Activated CD4-positive, alpha-beta T cell treated with anti-CD3 and anti-CD28 coated beads, Interleukin-2, amount 50 U/mL, for 24 hours (primary cell): ENCODE data around the gene PTBP3.
"Not testable (repeated sequence)": the region's sequence is repeated elsewhere in the genome, so short reads cannot be mapped to it uniquely, and the experiment has no call there.

Source experiments
- DNase-seq, 2 donors: peaks; one replicate each; pipeline ENCODE4 v3.0.0-alpha.2; 2020; ENCODE audit warnings: low read depth in 1 of 2, low spot score in 1 of 2

Gene PTBP3

DNA sequence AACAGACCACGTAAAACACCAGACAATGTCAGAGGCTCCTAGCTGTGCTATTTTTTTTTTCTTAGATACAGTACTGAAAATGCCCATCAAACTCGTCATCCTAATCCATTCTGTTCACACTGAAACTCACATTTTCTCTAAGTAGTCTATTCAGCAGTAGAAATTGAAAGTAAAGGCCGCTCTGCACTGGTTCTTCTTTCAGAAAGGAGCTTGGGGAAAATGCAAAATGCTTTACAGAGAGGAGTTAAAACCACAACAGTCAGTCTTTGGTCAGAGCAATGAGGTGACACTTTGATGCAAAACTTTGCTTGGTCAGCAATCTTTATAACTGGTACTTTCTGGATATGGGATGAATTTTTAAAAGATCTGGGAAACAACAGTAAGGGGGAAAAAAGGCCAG lies 114.5 kb downstream of the PTBP3 start:
- peak in 1 of 2 donors; percentile 3 for DNase-seq

DNA sequence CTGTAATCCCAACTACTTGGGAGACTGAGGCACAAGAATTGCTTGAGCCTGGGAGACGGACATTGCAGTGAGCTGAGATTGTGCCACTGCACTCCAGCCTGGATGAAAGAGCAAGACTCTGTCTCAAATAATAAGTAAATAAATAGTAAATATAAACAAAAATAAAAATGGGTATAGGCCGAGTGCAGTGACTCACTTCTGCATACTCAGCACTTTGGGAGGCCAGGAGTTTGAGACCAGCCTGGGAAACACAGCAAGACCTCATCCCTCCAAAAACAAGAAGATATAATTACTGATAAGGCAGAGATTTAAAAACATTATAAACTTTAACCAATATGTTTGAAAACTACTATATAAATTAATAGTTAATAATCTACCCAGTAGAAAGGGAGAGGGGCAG lies 120.5 kb downstream of the PTBP3 start:
- no peak for DNase-seq

DNA sequence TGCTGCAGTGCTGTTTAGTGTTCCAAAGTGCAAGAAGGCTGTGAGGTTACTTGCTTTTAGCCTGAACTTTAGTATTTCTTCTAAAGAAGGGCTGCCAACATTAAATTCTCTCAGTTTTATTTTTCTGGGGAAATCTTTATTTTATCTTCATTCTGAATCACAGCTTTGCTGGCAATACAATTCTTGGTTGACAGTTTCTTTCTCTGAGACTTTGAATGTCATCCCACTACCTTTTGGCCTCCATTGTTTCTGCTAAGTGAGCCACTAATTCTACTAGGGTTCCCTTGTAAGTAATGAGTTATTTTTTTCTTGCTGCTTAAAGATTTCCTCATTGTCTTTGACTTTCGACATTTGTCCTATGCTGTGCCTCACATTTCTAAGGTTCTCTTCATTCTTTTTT lies 126.0 kb downstream of the PTBP3 start:
- no peak for DNase-seq

DNA sequence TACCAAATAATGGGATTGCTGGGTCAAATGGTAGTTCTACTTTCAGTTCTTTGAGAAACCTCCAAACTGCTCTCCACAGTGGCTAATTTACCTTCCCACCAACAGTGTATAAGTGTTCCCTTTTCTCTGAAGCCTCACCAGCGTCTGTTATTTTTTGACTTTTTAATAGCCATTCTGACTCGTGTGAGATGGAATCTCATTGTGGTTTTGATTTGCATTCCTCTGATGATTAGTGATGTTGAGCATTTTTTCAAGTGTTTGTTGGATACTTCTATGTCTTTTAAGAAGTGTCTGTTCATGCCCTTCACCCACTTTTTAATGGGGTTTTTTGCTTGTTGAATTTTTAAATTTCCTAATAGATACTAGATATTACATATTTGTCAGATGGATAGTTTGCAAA lies 129.9 kb downstream of the PTBP3 start:
- no peak for DNase-seq

DNA sequence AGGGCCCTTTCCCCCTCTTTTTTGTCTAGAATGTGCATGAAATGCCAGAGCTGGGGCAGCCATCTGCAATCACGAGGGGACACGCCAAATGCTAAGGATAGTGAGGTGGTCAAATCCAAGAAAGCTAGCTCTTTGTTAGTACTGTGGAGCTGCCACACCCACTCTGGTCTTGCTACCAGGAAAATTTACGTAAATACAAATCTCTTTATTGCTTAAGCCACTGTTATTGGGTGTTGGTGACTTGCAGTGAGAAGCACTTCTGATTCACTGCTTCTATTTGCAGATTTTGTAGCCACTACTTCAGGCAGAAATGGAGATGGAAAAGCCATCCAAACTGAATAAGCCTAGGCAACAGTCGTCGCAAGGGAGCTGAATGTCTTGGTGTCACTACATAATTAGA lies 132.7 kb downstream of the PTBP3 start:
- DNase-seq: no peak

DNA sequence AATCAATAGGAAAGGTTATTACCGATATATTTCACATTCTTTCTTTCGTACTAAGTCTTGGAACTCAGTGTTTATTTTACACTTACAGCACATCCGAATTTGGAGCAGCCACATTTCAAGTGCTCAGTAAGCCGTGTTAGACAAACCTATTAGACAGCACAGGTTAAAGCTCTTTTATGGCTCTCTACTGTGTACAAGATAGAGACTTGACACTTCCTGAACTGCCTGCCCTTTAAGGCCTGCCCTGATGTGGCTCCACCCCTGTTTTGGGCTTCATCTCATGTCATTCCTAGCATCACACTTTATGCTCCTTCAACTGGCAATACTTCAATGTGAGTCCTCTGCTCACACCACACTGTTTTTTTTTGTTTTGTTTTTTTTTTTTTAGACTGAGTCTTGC lies 134.8 kb downstream of the PTBP3 start:
- no peak for DNase-seq

DNA sequence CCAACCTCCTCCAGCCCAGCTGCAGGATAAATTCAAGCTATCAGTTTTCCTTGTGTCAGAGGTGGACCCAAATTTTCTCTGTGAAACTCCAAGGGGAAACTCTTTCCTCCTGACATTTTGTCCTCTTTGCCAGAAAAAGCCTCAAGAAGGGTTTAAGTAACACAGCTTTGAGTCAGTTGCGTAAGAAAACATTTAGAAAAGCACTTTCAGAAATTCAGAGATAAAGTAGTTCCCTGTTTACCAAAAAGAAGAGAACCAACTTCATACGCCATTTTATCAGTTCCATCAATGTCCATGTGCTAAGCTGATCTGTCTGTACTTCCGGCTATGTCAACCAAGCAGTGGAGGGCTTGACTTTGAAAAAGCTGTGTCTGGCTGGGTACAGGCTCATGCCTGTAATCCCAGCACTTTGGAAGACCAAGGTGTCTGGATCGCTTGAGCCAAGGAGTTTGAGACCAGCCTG lies 138.4 kb downstream of the PTBP3 start:
- DNase-seq: no peak

DNA sequence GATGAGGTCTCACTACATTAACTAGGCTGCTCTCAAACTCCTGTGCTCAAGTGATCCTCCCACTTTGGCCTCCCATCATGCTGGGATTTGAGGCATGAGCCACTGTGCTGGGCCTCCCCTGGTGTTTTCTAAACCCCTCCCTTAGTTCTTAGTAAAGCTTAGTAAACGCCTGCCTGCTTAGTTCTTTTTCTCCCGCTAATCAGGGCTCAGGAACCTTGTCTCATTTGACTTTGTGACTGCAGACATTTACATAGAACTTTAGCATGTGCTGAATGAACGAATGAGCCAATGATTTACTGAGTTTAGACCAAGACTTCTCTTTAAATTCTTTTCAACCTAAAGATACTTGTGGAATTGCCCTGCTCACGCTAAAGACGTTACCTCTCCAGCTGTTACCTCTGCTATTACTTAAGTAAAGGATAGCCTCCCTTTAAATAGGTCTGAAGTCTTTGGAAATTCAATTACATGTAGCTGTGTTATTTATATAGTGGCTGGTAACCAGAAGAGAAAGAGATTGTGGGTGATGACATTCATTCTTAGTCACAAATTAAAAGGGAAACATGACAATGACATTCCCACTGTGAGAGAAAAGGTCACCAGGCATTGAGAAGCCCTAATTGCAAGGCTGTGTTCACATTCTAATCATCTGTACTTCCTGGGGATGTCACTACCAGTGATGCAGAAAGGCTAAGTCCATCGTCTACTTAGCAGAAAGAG lies 139.7 kb downstream of the PTBP3 start:
- no peak for DNase-seq

DNA sequence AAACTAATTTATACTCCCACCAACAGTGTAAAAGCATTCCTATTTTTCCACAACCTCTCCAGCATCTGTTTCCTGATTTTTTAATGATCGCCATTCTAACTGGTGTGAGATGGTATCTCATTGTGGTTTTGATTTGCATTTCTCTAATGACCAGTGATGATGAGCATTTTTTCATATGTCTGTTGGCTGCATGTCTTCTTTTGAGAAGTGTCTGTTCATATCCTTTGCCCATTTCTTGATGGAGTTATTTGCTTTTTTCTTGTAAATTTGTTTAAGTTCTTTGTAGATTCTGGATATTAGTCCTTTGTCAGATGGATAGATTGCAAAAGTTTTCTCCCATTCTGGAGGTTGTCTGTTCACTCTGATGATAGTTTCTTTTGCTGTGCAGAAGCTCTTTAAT lies 143.1 kb downstream of the PTBP3 start:
- DNase-seq: not testable (repeated sequence)

DNA sequence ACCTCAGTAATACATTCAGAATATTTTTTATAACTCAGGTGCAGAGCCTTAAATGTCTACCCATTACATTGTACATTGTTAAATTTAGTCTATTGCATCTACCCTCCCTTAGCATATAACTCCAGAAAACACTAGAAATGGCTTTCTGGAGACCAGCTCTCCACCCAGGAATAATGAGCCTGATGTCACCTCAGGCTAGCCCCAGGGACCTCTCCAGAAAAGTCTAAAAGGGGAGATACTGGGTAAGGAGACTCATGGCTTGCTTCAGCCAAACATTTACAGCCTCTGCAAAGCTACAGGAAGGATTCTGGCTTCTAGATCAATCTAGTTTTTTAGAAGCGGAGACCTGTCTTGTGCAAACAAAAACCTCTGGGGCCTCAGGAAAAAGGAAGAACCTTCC lies 144.5 kb downstream of the PTBP3 start:
- DNase-seq: no peak

DNA sequence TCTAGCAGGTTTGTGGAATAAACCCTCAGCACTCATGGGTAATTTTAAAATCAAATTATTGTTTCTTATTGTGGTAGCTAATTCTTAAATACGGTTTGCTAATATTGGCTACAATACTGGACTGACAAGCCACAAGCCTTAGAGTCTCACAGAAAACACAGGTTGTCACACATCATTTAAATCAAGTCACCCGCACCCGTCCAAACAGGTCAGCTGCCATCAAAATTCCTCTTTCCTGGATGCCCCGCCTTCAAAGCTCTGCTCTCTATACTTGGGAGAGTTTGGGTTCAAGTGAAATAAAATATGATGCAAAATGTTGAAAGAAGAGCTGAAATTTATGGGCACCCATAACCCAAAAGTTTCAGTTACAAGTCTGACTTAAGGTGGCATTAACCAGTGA lies 146.0 kb downstream of the PTBP3 start:
- DNase-seq: no peak

DNA sequence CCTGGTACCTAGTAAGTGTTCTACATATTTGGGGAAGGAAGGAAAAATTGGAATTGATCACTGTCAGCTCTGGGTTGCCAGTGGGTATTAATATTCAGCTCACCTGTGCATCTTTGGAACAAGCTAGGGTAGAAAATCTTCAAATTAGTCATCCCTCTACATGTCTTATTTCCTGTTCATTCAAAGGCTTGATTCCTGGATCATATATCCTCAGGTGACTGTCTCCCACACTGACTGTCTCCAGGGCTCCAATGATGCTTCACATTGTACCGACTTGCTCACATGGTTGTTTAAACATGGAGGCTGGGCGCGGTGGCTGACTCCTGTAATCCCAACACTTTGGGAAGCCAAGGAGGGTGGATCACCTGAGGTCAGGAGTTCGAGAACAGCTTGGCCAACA lies 146.7 kb downstream of the PTBP3 start:
- DNase-seq: no peak

DNA sequence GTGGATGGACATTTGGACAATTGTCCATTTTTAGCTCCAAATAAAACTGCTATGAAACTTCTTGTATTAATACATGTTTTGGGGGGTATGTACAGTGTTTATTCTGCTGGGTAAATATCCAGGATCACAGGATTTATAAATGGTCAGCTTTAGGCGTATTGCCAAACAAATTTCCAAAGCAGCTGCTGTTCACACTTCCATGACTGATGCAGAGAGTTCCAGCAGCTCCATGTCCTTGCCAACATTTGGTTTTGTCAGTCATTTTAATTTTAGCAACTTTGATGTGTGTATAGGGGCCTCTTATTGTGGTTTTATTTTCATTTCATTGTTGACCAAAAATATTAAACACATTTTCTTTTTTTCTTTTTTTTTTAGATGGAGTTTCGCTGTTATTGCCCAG lies 148.5 kb downstream of the PTBP3 start:
- DNase-seq: no peak

DNA sequence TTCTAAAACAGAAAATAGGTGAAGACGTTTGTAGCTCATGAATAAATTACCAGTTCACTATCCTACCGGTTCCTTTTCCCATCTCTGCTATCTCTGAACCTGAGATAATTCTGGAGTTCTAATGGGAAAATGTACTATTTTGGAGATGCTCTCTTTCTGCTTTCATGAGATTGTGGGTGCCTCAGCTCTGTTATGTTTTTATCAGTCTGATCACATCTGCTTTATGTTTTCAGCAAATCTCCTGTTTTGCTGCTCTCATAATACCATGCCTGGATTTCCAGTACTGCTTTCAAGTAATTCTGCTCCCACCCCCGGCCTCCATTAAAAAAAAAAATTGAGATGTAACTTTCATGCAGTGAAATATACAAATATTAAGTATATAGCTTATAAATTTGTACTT lies 149.2 kb downstream of the PTBP3 start:
- DNase-seq: no peak

DNA sequence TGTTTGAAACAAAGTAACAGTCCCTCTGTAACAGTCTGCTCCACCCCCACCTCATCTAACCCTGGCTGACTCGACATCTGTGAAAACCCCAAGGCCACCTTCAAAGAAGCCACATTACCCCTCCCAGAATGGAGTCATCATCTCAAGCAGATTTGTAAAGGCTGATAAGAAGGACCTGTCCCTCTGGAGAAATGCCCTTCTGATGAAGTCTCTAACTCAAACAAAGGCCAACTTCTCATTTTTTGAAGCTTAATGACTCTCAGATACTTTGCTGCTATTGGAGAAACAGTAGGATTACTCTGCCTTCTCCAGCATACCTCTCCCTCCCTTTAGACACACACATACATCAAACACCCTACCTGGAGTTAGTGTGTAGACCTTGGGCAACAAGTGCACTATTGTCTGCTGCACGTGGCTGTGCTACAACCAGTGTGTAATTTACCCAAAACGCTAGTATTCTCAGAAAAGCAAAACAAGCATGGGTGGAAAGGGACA lies 153.0 kb downstream of the PTBP3 start:
- peak in 1 of 2 donors; percentile 41 for DNase-seq

DNA sequence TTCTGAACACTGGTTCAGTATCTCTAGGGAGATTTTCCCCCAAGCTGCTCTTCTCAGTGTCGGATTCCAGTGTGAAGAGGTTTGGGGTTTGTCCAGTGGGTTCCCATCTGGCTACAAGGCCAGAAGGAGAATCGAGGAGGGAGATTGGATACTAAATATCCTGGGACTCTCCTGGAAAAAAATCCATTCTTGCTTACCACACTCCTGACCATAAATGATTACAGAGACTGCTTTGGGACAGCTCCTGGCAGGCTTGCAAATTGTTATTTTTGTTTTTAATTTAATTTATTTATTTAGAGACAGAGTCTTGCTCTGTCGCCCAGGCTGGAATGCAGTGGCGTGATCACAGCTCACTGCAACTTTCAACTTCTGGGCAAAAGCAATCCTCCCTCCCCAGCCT lies 153.6 kb downstream of the PTBP3 start:
- DNase-seq: no peak

DNA sequence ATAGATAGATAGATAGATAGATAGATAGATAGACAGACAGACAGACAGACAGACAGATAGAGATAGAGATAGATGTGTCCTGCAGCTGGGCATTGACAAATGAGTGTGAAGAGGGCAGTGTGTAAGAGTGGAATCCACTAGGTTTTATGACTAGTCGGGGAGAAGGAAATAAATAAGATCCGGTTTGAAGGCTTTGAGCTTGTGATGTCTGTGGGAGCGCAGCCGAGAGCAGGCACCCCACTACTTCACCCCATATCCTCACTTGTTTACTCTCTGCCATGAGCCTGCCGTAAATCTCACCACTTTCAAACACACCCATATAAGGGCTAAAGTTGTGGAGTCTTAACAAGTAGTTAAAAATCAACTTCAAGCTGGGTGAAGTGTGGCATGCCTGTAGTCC lies 156.9 kb downstream of the PTBP3 start:
- DNase-seq: no peak

DNA sequence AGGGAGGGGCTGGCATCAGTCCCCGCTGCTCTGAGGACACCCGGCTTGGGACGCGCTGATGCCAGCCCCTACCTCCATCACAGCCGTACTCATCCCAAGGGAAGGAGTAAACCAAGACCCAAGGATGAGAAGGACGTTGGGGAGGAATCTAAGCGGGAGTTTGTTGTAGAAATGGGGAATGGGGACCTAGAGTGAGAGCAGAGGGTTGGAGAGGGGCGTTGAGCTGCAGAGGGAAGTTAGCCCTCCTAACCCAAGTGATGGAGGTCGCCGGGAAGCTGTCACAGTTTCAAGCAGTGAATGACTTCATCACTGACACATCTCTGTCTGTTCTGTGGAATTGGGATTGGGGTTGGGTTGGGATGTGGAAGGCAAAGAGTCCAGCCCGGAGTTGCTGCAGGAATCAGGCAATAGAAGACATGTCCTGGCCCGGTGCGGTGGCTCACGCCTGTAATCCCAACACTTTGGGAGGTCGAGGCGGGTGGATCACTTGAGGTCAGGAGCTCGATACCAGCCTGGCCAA lies 157.6 kb downstream of the PTBP3 start:
- DNase-seq: no peak

DNA sequence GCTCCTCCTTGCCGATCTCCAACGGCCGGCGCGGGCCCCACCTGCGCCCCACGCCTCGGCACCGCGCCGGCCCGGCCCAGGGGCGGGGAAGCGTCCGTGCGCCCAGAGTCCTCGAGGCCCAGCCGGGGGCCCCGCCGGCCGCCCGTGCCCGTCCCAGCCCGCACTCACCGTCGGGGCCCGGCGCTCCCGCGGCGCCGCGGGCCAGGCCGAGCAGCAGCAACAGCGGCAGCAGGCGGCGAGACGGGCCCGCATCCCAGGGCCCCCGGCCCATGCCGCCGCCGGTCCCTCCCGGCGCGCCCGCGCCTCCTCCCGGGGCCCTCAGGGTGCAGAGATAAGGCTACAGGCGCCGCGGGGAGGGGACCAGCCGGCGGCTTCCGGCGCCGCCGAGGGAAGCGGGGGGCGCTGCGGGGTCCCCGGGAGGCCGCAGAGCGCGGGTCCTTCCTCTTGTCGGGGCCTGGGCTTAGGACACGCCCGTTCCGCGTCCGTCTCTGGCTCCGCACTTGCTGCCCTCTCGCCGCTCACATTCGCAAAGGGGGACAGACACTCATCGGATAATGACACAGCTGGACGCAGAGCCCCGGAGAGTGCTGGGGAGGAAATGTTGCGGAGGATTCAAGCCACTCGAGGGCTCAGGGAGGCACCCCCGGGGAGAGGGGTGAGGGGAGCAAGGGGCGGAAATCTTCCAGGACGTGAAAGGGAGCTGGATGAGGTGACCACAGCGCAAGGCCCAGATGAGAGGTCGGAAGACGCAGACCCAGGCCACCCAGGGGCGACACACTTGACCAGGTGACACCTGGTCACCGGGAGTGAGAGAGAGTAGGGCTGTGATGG lies 158.2 kb downstream of the PTBP3 start, which contains the start of gene SUSD1:
TSS of gene SUSD1 (minus strand) at position 333 of the 831 bp plus-strand sequence. CDS start at position 271, 62 bp downstream.
- DNase-seq: no peak

DNA sequence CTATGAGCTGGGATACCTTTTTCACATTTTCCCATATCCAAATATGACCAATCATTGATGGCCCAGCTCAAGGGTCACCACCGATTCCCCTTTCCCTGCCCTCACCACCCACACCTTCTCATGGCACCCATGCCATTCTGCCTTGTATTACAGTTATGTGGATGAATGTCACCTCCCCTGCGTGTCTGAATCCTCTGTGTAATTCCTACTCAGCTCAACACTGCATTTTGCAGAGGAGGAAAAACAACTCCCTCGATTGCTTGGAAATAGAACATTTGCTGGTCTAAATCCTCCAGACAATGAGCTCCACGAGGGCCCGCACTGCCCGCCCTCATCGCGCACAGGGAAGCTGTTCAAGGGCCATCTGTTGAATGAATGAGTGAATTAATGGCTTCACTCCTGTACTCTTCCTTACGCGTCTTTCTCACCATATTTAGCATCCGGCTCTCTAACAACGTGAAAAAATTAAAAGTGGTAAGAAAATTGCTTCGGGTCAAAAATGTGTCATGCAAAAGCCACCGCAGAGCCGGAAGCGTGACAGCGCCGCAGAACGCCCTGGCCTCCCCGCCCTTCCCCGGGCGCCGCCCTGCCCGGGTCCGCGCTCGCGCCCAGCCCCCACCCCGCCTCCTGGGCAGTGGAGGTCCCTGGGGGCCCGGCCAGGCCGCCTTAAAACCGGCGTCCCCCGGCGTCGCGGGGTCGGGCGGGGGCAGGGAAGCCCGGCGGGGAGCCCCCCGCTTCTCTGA lies 159.0 kb downstream of the PTBP3 start:
- peak; percentile 35 to 47 for DNase-seq

DNA sequence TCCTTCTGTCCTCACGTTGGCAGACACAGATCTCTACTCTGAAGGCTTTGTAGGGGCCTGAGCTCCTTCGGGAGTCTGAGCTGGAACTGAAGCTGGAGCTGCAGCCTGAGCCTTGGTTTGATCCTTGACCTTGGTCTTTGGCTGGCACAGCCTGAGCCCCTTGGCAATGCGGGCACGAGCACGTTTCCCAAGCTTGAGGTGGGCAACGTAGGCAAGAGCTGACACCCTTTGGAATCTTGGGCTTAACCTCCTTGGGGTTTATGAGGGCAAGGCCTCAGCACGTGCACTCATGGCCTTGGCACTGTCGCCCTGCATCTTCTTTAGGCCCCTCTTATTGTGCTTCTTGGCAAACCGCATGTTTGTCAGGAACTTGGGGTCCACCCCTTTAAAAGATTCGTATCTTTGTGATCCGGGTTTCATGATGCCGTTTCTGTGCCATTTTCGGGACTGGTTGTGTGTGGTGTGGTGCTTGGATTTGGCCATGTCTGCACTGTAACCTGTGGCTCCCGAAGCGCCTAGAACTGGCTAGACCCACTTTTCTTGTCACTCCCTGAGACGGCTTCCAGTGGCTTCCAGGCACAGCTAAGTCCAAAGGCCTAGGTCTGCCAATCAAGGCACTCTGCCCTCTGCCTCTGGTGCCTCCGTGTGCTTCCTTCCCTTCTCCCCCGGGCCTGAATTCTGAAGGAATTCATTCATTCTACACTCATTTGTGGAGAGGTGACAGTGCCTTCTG lies 159.8 kb downstream of the PTBP3 start:
- no peak for DNase-seq
